H1 (cell line): Measurements from ENCODE around the gene C13orf42. TPM values are rescaled to one million over a fixed set of nuclear protein-coding genes. Genes with fewer than 3 reads are reported as not detected.

Experiments used
- CTCF ChIA-PET: fragments of 300-600 bp; sonication (Branson Sonifier 250); formaldehyde crosslinking; loops from one replicate; lab custom pipeline; 2021; ENCODE audit not compliant: partially characterized antibody; lab: Charles Lee
- POLR2A ChIA-PET: fragments of 300-600 bp; sonication (Branson Sonifier 250); formaldehyde crosslinking; loops from one replicate; lab custom pipeline; 2021; ENCODE audit warnings: inconsistent platforms; ENCODE audit not compliant: partially characterized antibody; lab: Charles Lee
- DNase-seq, 2 experiments: peaks; one replicate each; pipeline versions ENCODE4 v3.0.0 to v3.0.0-alpha.2; 2010 to 2022; ENCODE audit warnings: low spot score in 2 of 2, low read depth in 1 of 2, mixed read lengths in 1 of 2
- FAIRE-seq: peaks from 2 replicates; lab custom pipeline; 2011; peaks lifted over from hg19 to GRCh38; lab: Jason Lieb, UNC
- H2AFZ ChIP-seq: 2 replicates; pipeline ENCODE4 v1.8.1; 2012; ENCODE audit warnings: low read length, inconsistent platforms
- H2AK5ac ChIP-seq: 2 replicates; pipeline ENCODE4 v1.6.1; 2013; ENCODE audit warnings: low read depth, low read length
- H2BK120ac ChIP-seq: replicated peaks from 2 replicates; pipeline ENCODE3; 2013; ENCODE audit warnings: low read depth, low read length, inconsistent platforms
- H2BK12ac ChIP-seq: 2 replicates; pipeline ENCODE4 v1.6.1; 2013; ENCODE audit warnings: low read depth, low read length
- H2BK15ac ChIP-seq: 2 replicates; pipeline ENCODE4 v1.6.1; 2013; ENCODE audit warnings: low read length
- H2BK20ac ChIP-seq: 2 replicates; pipeline ENCODE4 v1.6.1; 2013; ENCODE audit warnings: low read length
- H2BK5ac ChIP-seq: 2 replicates; pipeline ENCODE4 v1.6.1; 2013; ENCODE audit warnings: low read depth, low read length
- H3K14ac ChIP-seq: 2 replicates; pipeline ENCODE4 v1.6.1; 2013; ENCODE audit warnings: inconsistent platforms; ENCODE audit not compliant: insufficient read length
- H3K18ac ChIP-seq: 2 replicates; pipeline ENCODE4 v1.6.1; 2013; ENCODE audit warnings: low read length; ENCODE audit errors: extremely low read depth
- H3K23ac ChIP-seq: 2 replicates; pipeline ENCODE4 v1.6.1; 2013; ENCODE audit warnings: inconsistent platforms; ENCODE audit not compliant: insufficient read length
- H3K23me2 ChIP-seq: 2 replicates; pipeline ENCODE4 v1.6.1; 2013; ENCODE audit warnings: low read depth, low read length
- H3K27ac ChIP-seq: 2 replicates; pipeline ENCODE4 v1.6.1; 2011; ENCODE audit warnings: low read depth, low read length, inconsistent platforms
- H3K27me3 ChIP-seq, 4 experiments: replicated peaks in 1 of 4; 1 replicate in 1 of 4; 2 replicates in 3 of 4; pipeline versions ENCODE4 v1.6.1 to v1.8.1; 2011 to 2013; ENCODE audit warnings: low read length in 3 of 4, mild to moderate bottlenecking in 3 of 4, inconsistent platforms in 2 of 4, mixed read lengths in 2 of 4, moderate library complexity in 1 of 4; ENCODE audit not compliant: control insufficient read depth in 3 of 4, insufficient read depth in 3 of 4; ENCODE audit errors: extremely low read depth in 1 of 4
- H3K36me3 ChIP-seq, 4 experiments: 2 replicates each; pipeline versions ENCODE4 v1.6.1 to v1.8.1; 2011 to 2013; ENCODE audit warnings: mild to moderate bottlenecking in 4 of 4, low read length in 3 of 4, moderate library complexity in 2 of 4, control low read depth in 1 of 4, inconsistent platforms in 1 of 4; ENCODE audit not compliant: insufficient read depth in 4 of 4, control insufficient read depth in 2 of 4
- H3K4ac ChIP-seq: replicated peaks from 2 replicates; pipeline ENCODE3; 2013; ENCODE audit warnings: low read length, low read depth, mixed read lengths, inconsistent platforms; ENCODE audit not compliant: insufficient read length
- H3K4me1 ChIP-seq, 4 experiments: replicated peaks in 1 of 4; 1 replicate in 1 of 4; 2 replicates in 3 of 4; pipeline versions ENCODE4 v1.6.1 to v1.8.1; 2011 to 2013; ENCODE audit warnings: low read length in 3 of 4, inconsistent platforms in 2 of 4, mixed read lengths in 1 of 4; ENCODE audit not compliant: insufficient read depth in 4 of 4, control insufficient read depth in 3 of 4
- H3K4me2 ChIP-seq, 2 experiments: 2 replicates each; pipeline versions ENCODE4 v1.6.1 to v1.8.1; 2011 to 2013; ENCODE audit warnings: low read depth in 2 of 2, low read length in 2 of 2, control low read depth in 1 of 2, inconsistent platforms in 1 of 2, mild to moderate bottlenecking in 1 of 2; ENCODE audit not compliant: insufficient read depth in 1 of 2
- H3K4me3 ChIP-seq, 4 experiments: fragments of 200-600, 300-600 bp in 1 of 4; sonication (generic), shearing (Covaris generic), sonication (Bioruptor Twin) in 1 of 4; 2 replicates each; pipeline versions ENCODE4 v1.5.1 to v1.8.1; 2011 to 2016; ENCODE audit warnings: low read length in 4 of 4, low read depth in 3 of 4, control low read depth in 2 of 4, inconsistent platforms in 2 of 4, mild to moderate bottlenecking in 2 of 4, mixed read lengths in 1 of 4, moderate library complexity in 1 of 4; ENCODE audit not compliant: insufficient read depth in 2 of 4; ENCODE audit errors: extremely low read depth in 1 of 4
- H3K56ac ChIP-seq: replicated peaks from 2 replicates; pipeline ENCODE3; 2013; ENCODE audit warnings: low read depth, mild to moderate bottlenecking, mixed read lengths, low read length, inconsistent platforms; ENCODE audit not compliant: insufficient read length
- H3K79me1 ChIP-seq: 2 replicates; pipeline ENCODE4 v1.6.1; 2013; ENCODE audit warnings: low read depth, low read length, control low read depth
- H3K79me2 ChIP-seq, 2 experiments: 2 replicates each; pipeline versions ENCODE4 v1.6.1 to v1.8.1; 2012 to 2013; ENCODE audit warnings: low read length in 2 of 2, mild to moderate bottlenecking in 2 of 2, inconsistent platforms in 1 of 2; ENCODE audit not compliant: insufficient read depth in 2 of 2, control insufficient read depth in 1 of 2
- H3K9ac ChIP-seq, 4 experiments: replicated peaks in 1 of 4; 1 replicate in 1 of 4; 2 replicates in 3 of 4; pipeline versions ENCODE4 v1.6.1 to v1.8.1; 2011 to 2013; ENCODE audit warnings: low read depth in 3 of 4, low read length in 3 of 4, control low read depth in 2 of 4, mild to moderate bottlenecking in 2 of 4, moderate library complexity in 2 of 4, inconsistent platforms in 1 of 4; ENCODE audit errors: extremely low read depth in 1 of 4
- H3K9me3 ChIP-seq, 2 experiments: 2 replicates each; pipeline versions ENCODE4 v1.6.1 to v1.8.1; 2012 to 2013; ENCODE audit warnings: mild to moderate bottlenecking in 2 of 2, moderate library complexity in 2 of 2, control low read depth in 1 of 2, inconsistent platforms in 1 of 2, low read depth in 1 of 2, low read length in 1 of 2, mixed read lengths in 1 of 2; ENCODE audit not compliant: insufficient read depth in 2 of 2
- H4K20me1 ChIP-seq, 2 experiments: replicated peaks in 1 of 2; 2 replicates each; pipeline versions ENCODE3 to v1.8.1; 2011 to 2013; ENCODE audit warnings: inconsistent platforms in 2 of 2, low read length in 2 of 2, mild to moderate bottlenecking in 1 of 2; ENCODE audit not compliant: insufficient read depth in 2 of 2, control insufficient read depth in 1 of 2
- H4K5ac ChIP-seq: 2 replicates; pipeline ENCODE4 v1.6.1; 2013; ENCODE audit warnings: low read length, low read depth, mixed read lengths, inconsistent platforms; ENCODE audit not compliant: insufficient read length
- H4K8ac ChIP-seq: 2 replicates; pipeline ENCODE4 v1.8.0; 2013; ENCODE audit warnings: mild to moderate bottlenecking, moderate library complexity, low read length, inconsistent platforms; ENCODE audit not compliant: insufficient read depth; ENCODE audit errors: extremely low read depth
- H4K91ac ChIP-seq: replicated peaks from 2 replicates; pipeline ENCODE3; 2013; ENCODE audit warnings: low read length, mixed read lengths, inconsistent platforms; ENCODE audit not compliant: insufficient read length
- BRCA1 ChIP-seq: IDR thresholded peaks from 2 replicates; pipeline ENCODE4 v1.6.1; 2012; ENCODE audit warnings: low read depth, low read length, improper control_type of control experiment
- CTCF ChIP-seq, 3 experiments: IDR thresholded peaks; 1 replicate in 2 of 3; 2 replicates in 1 of 3; pipeline versions ENCODE4 v1.5.1 to v1.6.1; 2011; ENCODE audit warnings: low read length in 3 of 3, mild to moderate bottlenecking in 3 of 3, inconsistent platforms in 2 of 3, low read depth in 1 of 3, moderate library complexity in 1 of 3; ENCODE audit not compliant: insufficient read depth in 1 of 3; ENCODE audit errors: control extremely low read depth in 1 of 3
- HDAC6 ChIP-seq: IDR thresholded peaks from one replicate; pipeline ENCODE4 v1.7.1; 2012; ENCODE audit warnings: low read depth, mild to moderate bottlenecking, inconsistent platforms, low read length, moderate library complexity
- MAFK ChIP-seq: IDR thresholded peaks from 2 replicates; pipeline ENCODE4 v1.6.1; 2012; ENCODE audit warnings: low read depth, mild to moderate bottlenecking, improper control_type of control experiment, low read length
- MAX ChIP-seq: IDR thresholded peaks from 2 replicates; pipeline ENCODE4 v1.6.1; 2012; ENCODE audit warnings: inconsistent platforms
- RAD21 ChIP-seq, 2 experiments: IDR thresholded peaks in 1 of 2; conservative IDR thresholded peaks in 1 of 2; 2 replicates each; pipeline ENCODE4 v1.6.1; 2011; ENCODE audit warnings: low read depth in 2 of 2, low read length in 2 of 2, improper control_type of control experiment in 1 of 2, inconsistent platforms in 1 of 2, mild to moderate bottlenecking in 1 of 2, moderate library complexity in 1 of 2
- SAP30 ChIP-seq: fragments of 300-600 bp; sonication (generic); IDR thresholded peaks from 2 replicates; pipeline ENCODE4 v1.7.1; 2012; ENCODE audit warnings: low read length, moderate library complexity, mild to moderate bottlenecking, inconsistent platforms; ENCODE audit not compliant: insufficient read depth, insufficient replicate concordance
- SIRT6 ChIP-seq: IDR thresholded peaks from one replicate; pipeline ENCODE4 v1.7.1; 2012; ENCODE audit warnings: low read length, inconsistent platforms
- SIX5 ChIP-seq: IDR thresholded peaks from 2 replicates; pipeline ENCODE4 v1.6.1; 2011; ENCODE audit warnings: mild to moderate bottlenecking, low read depth, low read length
- SP1 ChIP-seq: IDR thresholded peaks from 2 replicates; pipeline ENCODE4 v1.6.1; 2011; ENCODE audit warnings: low read depth, low read length
- TCF12 ChIP-seq: IDR thresholded peaks from 2 replicates; pipeline ENCODE4 v1.6.1; 2011; ENCODE audit warnings: low read depth, mild to moderate bottlenecking, low read length
- YY1 ChIP-seq: IDR thresholded peaks from 2 replicates; pipeline ENCODE4 v1.6.1; 2011; ENCODE audit warnings: low read depth, mild to moderate bottlenecking, low read length
- WGBS, 2 experiments: shearing (Covaris generic) in 1 of 2; methylation state at CpG; one replicate each; pipeline versions ENCODE4 v1.1.6 to v1.1.7; 2013 to 2015; ENCODE audit warnings: low lambda C conversion rate in 2 of 2, mixed read lengths in 2 of 2, inconsistent platforms in 1 of 2, low coverage in 1 of 2, missing lambda C conversion rate in 1 of 2; ENCODE audit not compliant: insufficient replicate concordance in 2 of 2, insufficient coverage in 1 of 2, insufficient read length in 1 of 2; ENCODE audit errors: extremely low coverage in 1 of 2, missing lambda C conversion rate in 1 of 2; 5-methylcytosine and 5-hydroxymethylcytosine counted together
- polyA plus RNA-seq, 7 experiments: library from polyadenylated mRNA; depleted of rRNA in 3 of 7; stranded (reverse) in 5 of 7; unstranded in 2 of 7; fragments of >200 nt in 5 of 7; fragments of 200-250 nt in 2 of 7; gene quantifications; 1 replicate in 5 of 7; 2 replicates in 1 of 7; 4 replicates in 1 of 7; pipeline versions ENCODE4 v1.2.1 to v1.2.3, GENCODE V29; 2011 to 2013; ENCODE audit warnings: missing spikeins in 2 of 7, mixed read lengths in 2 of 7
- total RNA-seq: library from RNA; stranded (reverse); fragmentation: NEBNext Ultra II Directional; extraction: Animal tissue kit (Norgen Biotek cat#: 25700); gene quantifications from 2 replicates; pipeline ENCODE4 v1.2.1, GENCODE V29; 2021

Gene C13orf42
- total and polyA plus RNA-seq, 2 of the 8 experiments (the other 6 are each of a cell fraction or from before 2014, with no cell fraction given), result 9.9 to 10.1 TPM

GRCh38 chr13:51130348-51130747 lies 19.3 kb upstream of the C13orf42 start:
- no peak for FAIRE-seq
- no peak overlapping the region for H3K4me3 ChIP-seq
- no peak for TF ChIP-seq CTCF (IDR thresholded peaks at IDR 0.05; ENCODE audit: control extremely low read depth in 1 of 3, insufficient read depth in 1 of 3, low read depth in 1 of 3, low read length in 3 of 3)
- TF ChIP-seq RAD21 (IDR thresholded peaks at IDR 0.05 in 1 of 2, conservative IDR thresholded peaks at IDR 0.05 in 1 of 2; ENCODE audit: low read depth in 2 of 2, low read length in 2 of 2), result no peak
- no peak for TF ChIP-seq MAFK
- TF ChIP-seq SIX5, result no peak
- no peak for TF ChIP-seq SAP30
- TF ChIP-seq SP1, result no peak
- TF ChIP-seq HDAC6, result no peak
- TF ChIP-seq BRCA1, result no peak
- no peak for TF ChIP-seq YY1
- no peak for TF ChIP-seq TCF12
- TF ChIP-seq MAX, result no peak
- no peak for TF ChIP-seq SIRT6

More at GRCh38 chr13:51130348-51130747, 19.3 kb upstream of the C13orf42 start:
- H4K91ac ChIP-seq, result no peak overlapping the region
- WGBS, 2 experiments, result 95% methylated on average over 1 of the region's 1 CpG; no CpG with 5 or more reads in 1 of the 2 experiments
- H3K36me3 ChIP-seq, result peaks cover 0 to 15% (median 1%) of the 10 kb centered on the region in 4 experiments; a peak in 3 of 8 replicates
- H2AK5ac ChIP-seq, result no peak overlapping the region
- H3K23ac ChIP-seq, result no peak overlapping the region
- H3K27me3 ChIP-seq, result no peaks in the 10 kb centered on the region
- H4K8ac ChIP-seq, result no peak overlapping the region
- H3K14ac ChIP-seq, result no peak overlapping the region
- H3K9ac ChIP-seq, result no peak overlapping the region
- H3K23me2 ChIP-seq, result no peaks in the 10 kb centered on the region; the same call in 1 of the 2 replicates
- H4K20me1 ChIP-seq, result no peaks in the 10 kb centered on the region
- H3K9me3 ChIP-seq, result peaks cover 23 to 24% of the 10 kb centered on the region in 2 experiments
- H4K5ac ChIP-seq, result no peak overlapping the region
- no peak overlapping the region for H3K18ac ChIP-seq
- H3K79me2 ChIP-seq, result no peaks in the 10 kb centered on the region
- no peak overlapping the region for H2BK5ac ChIP-seq
- H3K4ac ChIP-seq, result no peak overlapping the region
- no peak overlapping the region for H3K56ac ChIP-seq
- no peak overlapping the region for H2BK20ac ChIP-seq
- H2AFZ ChIP-seq, result no peak overlapping the region
- DNase-seq, result no peak
- H2BK15ac ChIP-seq, result no peak overlapping the region
- no peak overlapping the region for H2BK12ac ChIP-seq
- no peak overlapping the region for H2BK120ac ChIP-seq
- peaks cover 0 to 6% (median under 1%) of the 10 kb centered on the region in 4 experiments; a peak in 2 of 7 replicates for H3K4me1 ChIP-seq
- CTCF ChIA-PET, result interaction anchor here (2.3 to 11.2 kb wide), 2 partner anchors 20 to 156 kb away, joined by 8 to 102 read pairs; no protein-coding TSS in a partner anchor
- H3K27ac ChIP-seq, result no peak overlapping the region
- no peaks in the 10 kb centered on the region for H3K79me1 ChIP-seq
- no peak overlapping the region for H3K4me2 ChIP-seq
- POLR2A ChIA-PET, result no interaction called here
